HepG2 (cell line): ENCODE results near the gene RPLP1. TPM values are rescaled to one million over a fixed set of nuclear protein-coding genes. Genes with fewer than 3 reads are reported as not detected.

Source experiments
- DNMT1 ChIP-seq: sonication (generic); formaldehyde crosslinking; IDR thresholded peaks from 2 replicates; pipeline ENCODE4 v1.5.1; 2020; ENCODE audit warnings: mild to moderate bottlenecking, missing genetic modification reagents
- GLI4 ChIP-seq: sonication (generic); formaldehyde crosslinking; IDR thresholded peaks from 2 replicates; pipeline ENCODE4 v1.5.1; 2020; ENCODE audit warnings: missing genetic modification reagents, mild to moderate bottlenecking, moderate library complexity, borderline replicate concordance
- MXI1 ChIP-seq: IDR thresholded peaks from 3 replicates; pipeline ENCODE4 v1.6.1; 2012; ENCODE audit warnings: low read depth, low read length, inconsistent platforms, borderline replicate concordance
- NR1H2 ChIP-seq: sonication (generic); formaldehyde crosslinking; IDR thresholded peaks from 2 replicates; pipeline ENCODE4 v1.8.1; 2022; ENCODE audit warnings: low read depth, missing genetic modification reagents, borderline replicate concordance
- NR2F1 ChIP-seq, 2 experiments: fragments of 450-650 bp in 1 of 2; formaldehyde crosslinking in 1 of 2; IDR thresholded peaks; 2 replicates each; pipeline versions ENCODE4 v1.5.0 to v1.6.1; 2016 to 2020; ENCODE audit warnings: mild to moderate bottlenecking in 1 of 2, missing compliant biosample characterization in 1 of 2, missing genetic modification reagents in 1 of 2, moderate library complexity in 1 of 2
- SNRNP70 ChIP-seq: fragments of 200-400 bp; formaldehyde crosslinking; IDR thresholded peaks from 2 replicates; pipeline ENCODE4 v1.6.1; 2017; ENCODE audit warnings: mild to moderate bottlenecking, low read depth, low read length, moderate library complexity
- TBL1XR1 ChIP-seq: fragments of 150-350 bp; IDR thresholded peaks from 2 replicates; pipeline ENCODE4 v1.6.1; 2014; ENCODE audit warnings: borderline replicate concordance, low read length; ENCODE audit not compliant: partially characterized antibody
- TEAD3 ChIP-seq: optimal IDR thresholded peaks from 2 replicates; pipeline ENCODE3; 2016; ENCODE audit warnings: borderline replicate concordance
- TSC22D2 ChIP-seq: sonication (generic); formaldehyde crosslinking; IDR thresholded peaks from 2 replicates; pipeline ENCODE4 v1.5.1; 2020; ENCODE audit warnings: missing genetic modification reagents, mild to moderate bottlenecking, borderline replicate concordance
- ZBTB1 ChIP-seq: sonication (generic); formaldehyde crosslinking; IDR thresholded peaks from 2 replicates; pipeline ENCODE4 v1.4.0; 2020; ENCODE audit warnings: missing genetic modification reagents, borderline replicate concordance
- ZFAT ChIP-seq: sonication (generic); formaldehyde crosslinking; conservative IDR thresholded peaks from 2 replicates; pipeline ENCODE4 v1.8.1; 2023; ENCODE audit warnings: missing genetic modification reagents, inconsistent platforms
- ZNF296 ChIP-seq: sonication (generic); formaldehyde crosslinking; conservative IDR thresholded peaks from 2 replicates; pipeline ENCODE4 v1.5.0; 2020; ENCODE audit warnings: mild to moderate bottlenecking, missing genetic modification reagents
- ZNF605 ChIP-seq: sonication (generic); formaldehyde crosslinking; IDR thresholded peaks from 2 replicates; pipeline ENCODE4 v1.8.0; 2022; ENCODE audit warnings: mild to moderate bottlenecking, missing genetic modification reagents
- ZNF709 ChIP-seq: sonication (generic); formaldehyde crosslinking; IDR thresholded peaks from 2 replicates; pipeline ENCODE4 v1.5.0; 2020; ENCODE audit warnings: mild to moderate bottlenecking, missing genetic modification reagents
- ZNF766 ChIP-seq: sonication (generic); formaldehyde crosslinking; IDR thresholded peaks from 2 replicates; pipeline ENCODE4 v1.5.0; 2020; ENCODE audit warnings: missing genetic modification reagents, borderline replicate concordance
- ZNF772 ChIP-seq: sonication (generic); formaldehyde crosslinking; IDR thresholded peaks from 2 replicates; pipeline ENCODE4 v1.5.0; 2020; ENCODE audit warnings: mild to moderate bottlenecking, missing genetic modification reagents
- ZNF781 ChIP-seq: sonication (generic); formaldehyde crosslinking; IDR thresholded peaks from 2 replicates; pipeline ENCODE4 v1.5.1; 2020; ENCODE audit warnings: borderline replicate concordance, mild to moderate bottlenecking, missing genetic modification reagents; ENCODE audit errors: not compliant biosample characterization
- polyA plus RNA-seq, 8 experiments: library from polyadenylated mRNA; depleted of rRNA in 3 of 8; stranded (reverse) in 7 of 8; unstranded in 1 of 8; fragments of >200 nt; fragmentation: Illumina TruSeq in 4 of 8; extraction: Trizol in 4 of 8; gene quantifications; 2 replicates each; pipeline versions ENCODE4 v1.2.1 to v1.2.3, GENCODE V29; 2011 to 2016; ENCODE audit warnings: low read depth in 4 of 8, missing spikeins in 1 of 8, mixed read lengths in 1 of 8; ENCODE audit not compliant: insufficient read depth in 1 of 8
- total RNA-seq, 5 experiments: library from RNA; depleted of rRNA; stranded (reverse); fragments of >200 nt; fragmentation: Illumina TruSeq; extraction: Trizol; gene quantifications; 2 replicates each; pipeline ENCODE4 v1.2.3, GENCODE V29; 2016; ENCODE audit warnings: low read depth in 1 of 5
- TF ChIP-seq, protein P1 (sequence below): sonication (generic); formaldehyde crosslinking; IDR thresholded peaks from 2 replicates; pipeline ENCODE4 v1.4.0; 2020; ENCODE audit warnings: mild to moderate bottlenecking, low read depth, missing genetic modification reagents
- TF ChIP-seq, protein P2 (sequence below): sonication (generic); formaldehyde crosslinking; IDR thresholded peaks from 2 replicates; pipeline ENCODE4 v1.9.0; 2021; ENCODE audit warnings: missing genetic modification reagents, borderline replicate concordance
- TF ChIP-seq, protein P3 (sequence below): sonication (generic); formaldehyde crosslinking; IDR thresholded peaks from 2 replicates; pipeline ENCODE4 v1.4.0; 2020; ENCODE audit warnings: missing genetic modification reagents, mild to moderate bottlenecking, borderline replicate concordance

Gene RPLP1
- total and polyA plus RNA-seq, 2 of the 13 experiments (the other 11 are each of a cell fraction or from before 2014, with no cell fraction given): 817 to 929 TPM

DNA sequence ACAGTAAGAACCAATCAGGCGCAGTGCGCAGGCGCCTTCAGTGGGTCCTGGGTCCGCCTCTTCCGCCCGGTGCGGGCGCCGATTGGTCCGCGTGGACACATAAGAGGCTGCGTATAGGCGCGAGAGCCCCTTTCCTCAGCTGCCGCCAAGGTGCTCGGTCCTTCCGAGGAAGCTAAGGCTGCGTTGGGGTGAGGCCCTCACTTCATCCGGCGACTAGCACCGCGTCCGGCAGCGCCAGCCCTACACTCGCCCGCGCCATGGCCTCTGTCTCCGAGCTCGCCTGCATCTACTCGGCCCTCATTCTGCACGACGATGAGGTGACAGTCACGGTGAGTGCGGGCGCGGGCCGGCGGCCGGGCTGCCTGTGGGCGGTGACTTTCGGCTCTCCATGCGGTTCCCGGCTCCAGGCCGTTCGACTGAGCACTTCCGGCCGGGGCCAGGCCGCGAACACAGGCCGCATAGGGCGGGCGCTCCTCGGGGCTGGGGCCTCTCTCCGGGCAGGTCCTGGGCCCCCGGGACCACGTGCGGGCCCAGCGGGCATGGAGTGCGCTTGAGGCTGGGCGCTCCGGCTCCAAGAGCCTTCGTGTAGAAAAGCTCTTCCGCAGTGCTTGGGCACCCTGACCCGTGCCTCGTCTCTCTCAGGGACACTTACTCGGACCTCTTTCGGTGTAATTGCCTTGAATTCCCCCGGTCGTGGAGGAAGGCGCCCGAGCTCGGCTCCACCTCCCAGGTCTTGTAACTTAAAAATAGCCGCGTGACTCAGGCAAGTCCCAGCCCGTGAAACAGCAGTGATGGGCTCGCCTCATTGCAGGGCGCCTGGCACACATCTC lies at the start of gene RPLP1 (continued):
- peak; percentile 26; the same call in 1 of the 2 replicates for TF ChIP-seq ZBTB1 (CRISPR knock-in tag)
- 0 out of 2 replicates have a peak, but pooled peaks have one; percentile 60 for TF ChIP-seq TSC22D2 (CRISPR knock-in tag)
- TF ChIP-seq NR1H2 (CRISPR knock-in tag): no peak
- TF ChIP-seq, protein P1, sequence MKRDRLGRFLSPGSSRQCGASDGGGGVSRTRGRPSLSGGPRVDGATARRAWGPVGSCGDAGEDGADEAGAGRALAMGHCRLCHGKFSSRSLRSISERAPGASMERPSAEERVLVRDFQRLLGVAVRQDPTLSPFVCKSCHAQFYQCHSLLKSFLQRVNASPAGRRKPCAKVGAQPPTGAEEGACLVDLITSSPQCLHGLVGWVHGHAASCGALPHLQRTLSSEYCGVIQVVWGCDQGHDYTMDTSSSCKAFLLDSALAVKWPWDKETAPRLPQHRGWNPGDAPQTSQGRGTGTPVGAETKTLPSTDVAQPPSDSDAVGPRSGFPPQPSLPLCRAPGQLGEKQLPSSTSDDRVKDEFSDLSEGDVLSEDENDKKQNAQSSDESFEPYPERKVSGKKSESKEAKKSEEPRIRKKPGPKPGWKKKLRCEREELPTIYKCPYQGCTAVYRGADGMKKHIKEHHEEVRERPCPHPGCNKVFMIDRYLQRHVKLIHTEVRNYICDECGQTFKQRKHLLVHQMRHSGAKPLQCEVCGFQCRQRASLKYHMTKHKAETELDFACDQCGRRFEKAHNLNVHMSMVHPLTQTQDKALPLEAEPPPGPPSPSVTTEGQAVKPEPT (CRISPR knock-in tag): 0 out of 2 replicates have a peak, but pooled peaks have one; percentile 13
- TF ChIP-seq, protein P2, sequence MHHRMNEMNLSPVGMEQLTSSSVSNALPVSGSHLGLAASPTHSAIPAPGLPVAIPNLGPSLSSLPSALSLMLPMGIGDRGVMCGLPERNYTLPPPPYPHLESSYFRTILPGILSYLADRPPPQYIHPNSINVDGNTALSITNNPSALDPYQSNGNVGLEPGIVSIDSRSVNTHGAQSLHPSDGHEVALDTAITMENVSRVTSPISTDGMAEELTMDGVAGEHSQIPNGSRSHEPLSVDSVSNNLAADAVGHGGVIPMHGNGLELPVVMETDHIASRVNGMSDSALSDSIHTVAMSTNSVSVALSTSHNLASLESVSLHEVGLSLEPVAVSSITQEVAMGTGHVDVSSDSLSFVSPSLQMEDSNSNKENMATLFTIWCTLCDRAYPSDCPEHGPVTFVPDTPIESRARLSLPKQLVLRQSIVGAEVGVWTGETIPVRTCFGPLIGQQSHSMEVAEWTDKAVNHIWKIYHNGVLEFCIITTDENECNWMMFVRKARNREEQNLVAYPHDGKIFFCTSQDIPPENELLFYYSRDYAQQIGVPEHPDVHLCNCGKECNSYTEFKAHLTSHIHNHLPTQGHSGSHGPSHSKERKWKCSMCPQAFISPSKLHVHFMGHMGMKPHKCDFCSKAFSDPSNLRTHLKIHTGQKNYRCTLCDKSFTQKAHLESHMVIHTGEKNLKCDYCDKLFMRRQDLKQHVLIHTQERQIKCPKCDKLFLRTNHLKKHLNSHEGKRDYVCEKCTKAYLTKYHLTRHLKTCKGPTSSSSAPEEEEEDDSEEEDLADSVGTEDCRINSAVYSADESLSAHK (CRISPR knock-in tag): peak; percentile 69; the same call in 1 of the 2 replicates
- TF ChIP-seq ZNF605 (CRISPR knock-in tag): no peak; the same call in 1 of the 2 replicates
- 0 out of 3 replicates have a peak, but pooled peaks have one; percentile 1 for TF ChIP-seq MXI1
- peak; percentile 67 for TF ChIP-seq ZNF781
- TF ChIP-seq ZNF772: peak; percentile 83; the same call in 1 of the 2 replicates
- TF ChIP-seq SNRNP70: no peak
- TF ChIP-seq TEAD3 (CRISPR knock-in tag): no peak
- TF ChIP-seq ZNF709: peak; percentile 86; the same call in 1 of the 2 replicates
- peak; percentile 65; the same call in 1 of the 2 replicates for TF ChIP-seq DNMT1 (CRISPR knock-in tag)
- TF ChIP-seq ZFAT (CRISPR knock-in tag): no peak
- TF ChIP-seq ZNF766: peak; percentile 70; the same call in 1 of the 2 replicates
- TF ChIP-seq TBL1XR1: no peak
- peak in 1 of 2 experiments; percentile 5; a peak in 1 of 4 replicates for TF ChIP-seq NR2F1 (CRISPR knock-in tag; IDR thresholded peaks at IDR 0.05)
- TF ChIP-seq ZNF296 (CRISPR knock-in tag): peak; percentile 4; the same call in 1 of the 2 replicates
- TF ChIP-seq GLI4: peak; percentile 62; the same call in 1 of the 2 replicates
- TF ChIP-seq, protein P3, sequence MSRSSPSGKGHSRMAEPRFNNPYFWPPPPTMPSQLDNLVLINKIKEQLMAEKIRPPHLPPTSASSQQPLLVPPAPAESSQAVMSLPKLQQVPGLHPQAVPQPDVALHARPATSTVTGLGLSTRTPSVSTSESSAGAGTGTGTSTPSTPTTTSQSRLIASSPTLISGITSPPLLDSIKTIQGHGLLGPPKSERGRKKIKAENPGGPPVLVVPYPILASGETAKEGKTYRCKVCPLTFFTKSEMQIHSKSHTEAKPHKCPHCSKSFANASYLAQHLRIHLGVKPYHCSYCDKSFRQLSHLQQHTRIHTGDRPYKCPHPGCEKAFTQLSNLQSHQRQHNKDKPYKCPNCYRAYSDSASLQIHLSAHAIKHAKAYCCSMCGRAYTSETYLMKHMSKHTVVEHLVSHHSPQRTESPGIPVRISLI (CRISPR knock-in tag): peak; percentile 57; the same call in 1 of the 2 replicates
